ENCODE results near the gene RNF215.
A peak's percentile ranks its signal among the peaks of the same experiment; 100 is the strongest.

The RNF215 gene

GRCh38 chr22:30392661-30393321, 5.6 kb upstream of the RNF215 start:
- H3K27ac ChIP-seq (ENCODE audit: low read length) = no peak overlapping the region
- H3K4me1 ChIP-seq (ENCODE audit: control insufficient read depth in 1 of 2, insufficient read depth in 2 of 2, low read length in 2 of 2) = peaks cover 3 to 15% of the 10 kb centered on the region in 2 donors
- no peak overlapping the region for H3K4me3 ChIP-seq (ENCODE audit: low read depth in 1 of 2, low read length in 2 of 2)
- H3K9me3 ChIP-seq (ENCODE audit: control insufficient read depth in 1 of 2, low read length in 2 of 2) = no peaks in the 10 kb centered on the region
- peaks cover 7% of the 10 kb centered on the region for H3K27me3 ChIP-seq (ENCODE audit: low read depth, low read length)
- H3K36me3 ChIP-seq (ENCODE audit: control insufficient read depth in 1 of 2, insufficient read depth in 2 of 2, low read length in 2 of 2) = no peaks in the 10 kb centered on the region

GRCh38 chr22:30390974-30391691, 3.9 kb upstream of the RNF215 start:
- Histone ChIP-seq H3K4me1 (ENCODE audit: control insufficient read depth in 1 of 2, insufficient read depth in 2 of 2, low read length in 2 of 2) (peaks cover 0 to 11% of the 10 kb centered on the region in 2 donors), H3K4me3 (ENCODE audit: low read depth in 1 of 2, low read length in 2 of 2) (no peak overlapping the region), H3K27ac (ENCODE audit: low read length) (no peak overlapping the region), H3K27me3 (ENCODE audit: low read depth, low read length) (no peaks in the 10 kb centered on the region), H3K9me3 (ENCODE audit: control insufficient read depth in 1 of 2, low read length in 2 of 2) (no peaks in the 10 kb centered on the region), H3K36me3 (ENCODE audit: control insufficient read depth in 1 of 2, insufficient read depth in 2 of 2, low read length in 2 of 2) (no peaks in the 10 kb centered on the region)

- no peaks in the 10 kb centered on the region for H3K27me3 ChIP-seq (ENCODE audit: low read depth, low read length)
- H3K4me3 ChIP-seq (ENCODE audit: low read depth in 1 of 2, low read length in 2 of 2) = peak overlapping the region; percentile 53 to 61
- H3K4me1 ChIP-seq (ENCODE audit: control insufficient read depth in 1 of 2, insufficient read depth in 2 of 2, low read length in 2 of 2) = peaks cover 0 to 15% of the 10 kb centered on the region in 2 donors
- no peaks in the 10 kb centered on the region for H3K9me3 ChIP-seq (ENCODE audit: control insufficient read depth in 1 of 2, low read length in 2 of 2)
- H3K36me3 ChIP-seq (ENCODE audit: control insufficient read depth in 1 of 2, insufficient read depth in 2 of 2, low read length in 2 of 2) = peaks cover 0 to 20% of the 10 kb centered on the region in 2 donors
- H3K27ac ChIP-seq (ENCODE audit: low read length) = no peak overlapping the region
These were observed 627 bp downstream of the RNF215 start for GRCh38 chr22:30386608-30386959.

- Histone ChIP-seq H3K4me1 (ENCODE audit: control insufficient read depth in 1 of 2, insufficient read depth in 2 of 2, low read length in 2 of 2) (peaks cover 0 to 15% of the 10 kb centered on the region in 2 donors), H3K27ac (ENCODE audit: low read length) (no peak overlapping the region), H3K36me3 (ENCODE audit: control insufficient read depth in 1 of 2, insufficient read depth in 2 of 2, low read length in 2 of 2) (peaks cover 0 to 26% of the 10 kb centered on the region in 2 donors), H3K27me3 (ENCODE audit: low read depth, low read length) (no peaks in the 10 kb centered on the region), H3K4me3 (ENCODE audit: low read depth in 1 of 2, low read length in 2 of 2) (peak overlapping the region; percentile 53 to 61), H3K9me3 (ENCODE audit: control insufficient read depth in 1 of 2, low read length in 2 of 2) (no peaks in the 10 kb centered on the region)
These were observed 1.3 kb downstream of the RNF215 start for GRCh38 chr22:30385942-30386341.

GRCh38 chr22:30383061-30383460, 4.2 kb downstream of the RNF215 start:
- peaks cover 0 to 41% of the 10 kb centered on the region in 2 donors for H3K36me3 ChIP-seq (ENCODE audit: control insufficient read depth in 1 of 2, insufficient read depth in 2 of 2, low read length in 2 of 2)
- no peak overlapping the region for H3K4me3 ChIP-seq (ENCODE audit: low read depth in 1 of 2, low read length in 2 of 2)

GRCh38 chr22:30382340-30382739, 4.9 kb downstream of the RNF215 start:
- H3K4me1 ChIP-seq (ENCODE audit: control insufficient read depth in 1 of 2, insufficient read depth in 2 of 2, low read length in 2 of 2) = peaks cover 0 to 11% of the 10 kb centered on the region in 2 donors
- no peaks in the 10 kb centered on the region for H3K27me3 ChIP-seq (ENCODE audit: low read depth, low read length)
- no peak overlapping the region for H3K4me3 ChIP-seq (ENCODE audit: low read depth in 1 of 2, low read length in 2 of 2)
- no peak overlapping the region for H3K27ac ChIP-seq (ENCODE audit: low read length)
- H3K36me3 ChIP-seq (ENCODE audit: control insufficient read depth in 1 of 2, insufficient read depth in 2 of 2, low read length in 2 of 2) = peaks cover 0 to 48% of the 10 kb centered on the region in 2 donors
- no peaks in the 10 kb centered on the region for H3K9me3 ChIP-seq (ENCODE audit: control insufficient read depth in 1 of 2, low read length in 2 of 2)

More at GRCh38 chr22:30383061-30383460, 4.2 kb downstream of the RNF215 start:
- Histone ChIP-seq H3K27ac (ENCODE audit: low read length) (no peak overlapping the region), H3K9me3 (ENCODE audit: control insufficient read depth in 1 of 2, low read length in 2 of 2) (no peaks in the 10 kb centered on the region), H3K4me1 (ENCODE audit: control insufficient read depth in 1 of 2, insufficient read depth in 2 of 2, low read length in 2 of 2) (peaks cover 0 to 15% of the 10 kb centered on the region in 2 donors), H3K27me3 (ENCODE audit: low read depth, low read length) (no peaks in the 10 kb centered on the region)

- Histone ChIP-seq H3K27ac (ENCODE audit: low read length) (no peak overlapping the region), H3K9me3 (ENCODE audit: control insufficient read depth in 1 of 2, low read length in 2 of 2) (no peaks in the 10 kb centered on the region), H3K4me1 (ENCODE audit: control insufficient read depth in 1 of 2, insufficient read depth in 2 of 2, low read length in 2 of 2) (peaks cover 0 to 5% of the 10 kb centered on the region in 2 donors), H3K36me3 (ENCODE audit: control insufficient read depth in 1 of 2, insufficient read depth in 2 of 2, low read length in 2 of 2) (peaks cover 0 to 54% of the 10 kb centered on the region in 2 donors), H3K27me3 (ENCODE audit: low read depth, low read length) (no peaks in the 10 kb centered on the region), H3K4me3 (ENCODE audit: low read depth in 1 of 2, low read length in 2 of 2) (no peak overlapping the region)
These were observed 5.9 kb downstream of the RNF215 start for GRCh38 chr22:30381264-30381663.

GRCh38 chr22:30380011-30380410, 7.2 kb downstream of the RNF215 start:
- Histone ChIP-seq H3K4me1 (ENCODE audit: control insufficient read depth in 1 of 2, insufficient read depth in 2 of 2, low read length in 2 of 2) (no peaks in the 10 kb centered on the region), H3K27me3 (ENCODE audit: low read depth, low read length) (no peaks in the 10 kb centered on the region), H3K36me3 (ENCODE audit: control insufficient read depth in 1 of 2, insufficient read depth in 2 of 2, low read length in 2 of 2) (peaks cover 0 to 54% of the 10 kb centered on the region in 2 donors), H3K27ac (ENCODE audit: low read length) (no peak overlapping the region), H3K4me3 (ENCODE audit: low read depth in 1 of 2, low read length in 2 of 2) (no peak overlapping the region), H3K9me3 (ENCODE audit: control insufficient read depth in 1 of 2, low read length in 2 of 2) (no peaks in the 10 kb centered on the region)

GRCh38 chr22:30375312-30375849, 11.8 kb downstream of the RNF215 start:
- Histone ChIP-seq H3K9me3 (ENCODE audit: control insufficient read depth in 1 of 2, low read length in 2 of 2) (no peaks in the 10 kb centered on the region), H3K4me1 (ENCODE audit: control insufficient read depth in 1 of 2, insufficient read depth in 2 of 2, low read length in 2 of 2) (no peaks in the 10 kb centered on the region), H3K36me3 (ENCODE audit: control insufficient read depth in 1 of 2, insufficient read depth in 2 of 2, low read length in 2 of 2) (peaks cover 0 to 23% of the 10 kb centered on the region in 2 donors), H3K27me3 (ENCODE audit: low read depth, low read length) (no peaks in the 10 kb centered on the region), H3K27ac (ENCODE audit: low read length) (no peak overlapping the region), H3K4me3 (ENCODE audit: low read depth in 1 of 2, low read length in 2 of 2) (no peak overlapping the region)

- Histone ChIP-seq H3K9me3 (ENCODE audit: control insufficient read depth in 1 of 2, low read length in 2 of 2) (no peaks in the 10 kb centered on the region), H3K27me3 (ENCODE audit: low read depth, low read length) (no peaks in the 10 kb centered on the region), H3K36me3 (ENCODE audit: control insufficient read depth in 1 of 2, insufficient read depth in 2 of 2, low read length in 2 of 2) (peaks cover 0 to 12% of the 10 kb centered on the region in 2 donors), H3K4me1 (ENCODE audit: control insufficient read depth in 1 of 2, insufficient read depth in 2 of 2, low read length in 2 of 2) (no peaks in the 10 kb centered on the region), H3K27ac (ENCODE audit: low read length) (no peak overlapping the region), H3K4me3 (ENCODE audit: low read depth in 1 of 2, low read length in 2 of 2) (no peak overlapping the region)
These were observed 13.6 kb downstream of the RNF215 start for GRCh38 chr22:30373331-30374325.

- no peak overlapping the region for H3K4me3 ChIP-seq (ENCODE audit: low read depth in 1 of 2, low read length in 2 of 2)
- peaks cover 0 to 11% of the 10 kb centered on the region in 2 donors for H3K36me3 ChIP-seq (ENCODE audit: control insufficient read depth in 1 of 2, insufficient read depth in 2 of 2, low read length in 2 of 2)
- no peaks in the 10 kb centered on the region for H3K27me3 ChIP-seq (ENCODE audit: low read depth, low read length)
- no peaks in the 10 kb centered on the region for H3K9me3 ChIP-seq (ENCODE audit: control insufficient read depth in 1 of 2, low read length in 2 of 2)
- H3K27ac ChIP-seq (ENCODE audit: low read length) = no peak overlapping the region
- no peaks in the 10 kb centered on the region for H3K4me1 ChIP-seq (ENCODE audit: control insufficient read depth in 1 of 2, insufficient read depth in 2 of 2, low read length in 2 of 2)
These were observed 14.3 kb downstream of the RNF215 start for GRCh38 chr22:30372915-30373314.

Measured in muscle layer of duodenum (tissue), 2 donors.